Right lobe of liver (tissue), 4 donors: ENCODE results near the gene PRAMEF6.
"Not testable (repeated sequence)": the region's sequence is repeated elsewhere in the genome, so short reads cannot be mapped to it uniquely, and the experiment has no call there.

Experiments used
- CTCF ChIP-seq, 4 donors: fragments of 200-600 bp in 3 of 4; fragments of 450-650 bp in 1 of 4; IDR thresholded peaks; one replicate each; pipeline versions ENCODE4 v1.5.1 to v1.8.0; 2016 to 2022; ENCODE audit warnings: antibody characterized with exemption in 4 of 4, mild to moderate bottlenecking in 2 of 4
- POLR2A ChIP-seq: fragments of 450-650 bp; IDR thresholded peaks from one replicate; pipeline ENCODE4 v1.6.1; 2017; ENCODE audit warnings: antibody characterized with exemption, mild to moderate bottlenecking
- donor health status: DM: no; HTN: no; CAD: no.
- donor health status: DM: no; HTN: no; CAD: no.
- donor health status: DM: no; HTN: yes; CAD: no.

- TF ChIP-seq POLR2A; CTCF (IDR thresholded peaks at IDR 0.05): not testable (repeated sequence)
Observed at GRCh38 chr1:12947480-12947879, at the start of gene PRAMEF6.
